Skeletal muscle tissue (tissue), 4 donors: ENCODE results near the gene CYTH2. TPM values are rescaled to one million over a fixed set of nuclear protein-coding genes. Genes with fewer than 3 reads are reported as not detected.

Source experiments
- H3K27ac ChIP-seq: one replicate; pipeline ENCODE4 v1.7.0; 2013; ENCODE audit warnings: mild to moderate bottlenecking, low read depth, low read length, inconsistent platforms
- H3K27me3 ChIP-seq, 3 donors: one replicate each; pipeline ENCODE4 v1.7.0; 2013; ENCODE audit warnings: low read length in 3 of 3; ENCODE audit not compliant: control insufficient read depth in 3 of 3, insufficient read depth in 3 of 3
- H3K36me3 ChIP-seq, 3 donors: one replicate each; pipeline ENCODE4 v1.7.0; 2013; ENCODE audit warnings: low read length in 3 of 3; ENCODE audit not compliant: control insufficient read depth in 3 of 3, insufficient read depth in 3 of 3
- H3K4me1 ChIP-seq, 3 donors: one replicate each; pipeline ENCODE4 v1.7.0; 2013; ENCODE audit warnings: low read length in 3 of 3, mild to moderate bottlenecking in 3 of 3; ENCODE audit not compliant: control insufficient read depth in 3 of 3, insufficient read depth in 3 of 3
- H3K4me3 ChIP-seq, 3 donors: one replicate each; pipeline ENCODE4 v1.7.0; 2013; ENCODE audit warnings: low read length in 3 of 3
- H3K9ac ChIP-seq, 3 donors: one replicate each; pipeline ENCODE4 v1.7.0; 2013; ENCODE audit warnings: low read length in 3 of 3, mild to moderate bottlenecking in 3 of 3, moderate library complexity in 2 of 3, low read depth in 1 of 3
- H3K9me3 ChIP-seq, 3 donors: one replicate each; pipeline ENCODE4 v1.7.0; 2013; ENCODE audit warnings: low read length in 3 of 3; ENCODE audit not compliant: control insufficient read depth in 3 of 3
- total RNA-seq: library from RNA; depleted of rRNA; stranded (reverse); fragments of >200 nt; gene quantifications from one replicate; pipeline ENCODE4 v1.2.3, GENCODE V29; 2014
- donor health status: Osteomylitis.

The CYTH2 gene
- total RNA-seq, 1 donor from 2014 or later, result 33.4 TPM

- H3K9me3 ChIP-seq, result no peaks in the 10 kb centered on the region
- peaks cover 0 to 2% (median under 1%) of the 10 kb centered on the region in 3 donors for H3K36me3 ChIP-seq
- no peak overlapping the region for H3K4me3 ChIP-seq
- no peak overlapping the region for H3K9ac ChIP-seq
- no peaks in the 10 kb centered on the region for H3K27me3 ChIP-seq
- peaks cover 8 to 12% (median 11%) of the 10 kb centered on the region in 3 donors for H3K4me1 ChIP-seq
- no peak overlapping the region for H3K27ac ChIP-seq
Measured at GRCh38 chr19:48465215-48465614, 4.0 kb upstream of the CYTH2 start.

GRCh38 chr19:48466561-48467325, 2.4 kb upstream of the CYTH2 start:
- H3K36me3 ChIP-seq, result peaks cover 14 to 15% (median 14%) of the 10 kb centered on the region in 3 donors
- no peak overlapping the region for H3K4me3 ChIP-seq
- no peaks in the 10 kb centered on the region for H3K9me3 ChIP-seq
- H3K4me1 ChIP-seq, result peaks cover 15 to 19% (median 17%) of the 10 kb centered on the region in 3 donors
- H3K27me3 ChIP-seq, result no peaks in the 10 kb centered on the region
- no peak overlapping the region for H3K27ac ChIP-seq
- no peak overlapping the region for H3K9ac ChIP-seq

GRCh38 chr19:48468772-48469288, 339 bp upstream of the CYTH2 start:
- Histone ChIP-seq H3K27ac (peak overlapping the region; percentile 96), H3K4me3 (peak overlapping the region; percentile 78 to 85 (median 80)), H3K9me3 (no peaks in the 10 kb centered on the region), H3K36me3 (peaks cover 30 to 35% (median 34%) of the 10 kb centered on the region in 3 donors), H3K4me1 (peaks cover 15 to 19% (median 17%) of the 10 kb centered on the region in 3 donors), H3K27me3 (no peaks in the 10 kb centered on the region), H3K9ac (peak overlapping the region; percentile 83 to 95 (median 91))

- H3K36me3 ChIP-seq, result peaks cover 43 to 48% (median 47%) of the 10 kb centered on the region in 3 donors
- peak overlapping the region; percentile 70 to 82 (median 78) for H3K4me3 ChIP-seq
- peak overlapping the region; percentile 68 to 91 (median 80) for H3K9ac ChIP-seq
- no peaks in the 10 kb centered on the region for H3K9me3 ChIP-seq
- H3K4me1 ChIP-seq, result peaks cover 15 to 19% (median 17%) of the 10 kb centered on the region in 3 donors
- peak overlapping the region; percentile 96 for H3K27ac ChIP-seq
- H3K27me3 ChIP-seq, result no peaks in the 10 kb centered on the region
Measured at GRCh38 chr19:48469934-48470680, 938 bp downstream of the CYTH2 start.

- peaks cover 15 to 19% (median 17%) of the 10 kb centered on the region in 3 donors for H3K4me1 ChIP-seq
- no peaks in the 10 kb centered on the region for H3K9me3 ChIP-seq
- H3K27me3 ChIP-seq, result no peaks in the 10 kb centered on the region
- peaks cover 50 to 55% (median 54%) of the 10 kb centered on the region in 3 donors for H3K36me3 ChIP-seq
- no peak overlapping the region for H3K4me3 ChIP-seq
- no peak overlapping the region for H3K9ac ChIP-seq
- no peak overlapping the region for H3K27ac ChIP-seq
Measured at GRCh38 chr19:48470856-48471255, 1.7 kb downstream of the CYTH2 start.

- Histone ChIP-seq H3K4me3 (no peak overlapping the region), H3K27ac (no peak overlapping the region), H3K9me3 (no peaks in the 10 kb centered on the region), H3K9ac (no peak overlapping the region), H3K27me3 (no peaks in the 10 kb centered on the region), H3K36me3 (peaks cover 55 to 62% (median 62%) of the 10 kb centered on the region in 3 donors), H3K4me1 (peaks cover 15 to 19% (median 17%) of the 10 kb centered on the region in 3 donors)
Measured at GRCh38 chr19:48471836-48472235, 2.7 kb downstream of the CYTH2 start.

GRCh38 chr19:48473161-48473966, 4.2 kb downstream of the CYTH2 start:
- peaks cover 12 to 16% (median 15%) of the 10 kb centered on the region in 3 donors for H3K4me1 ChIP-seq
- H3K27ac ChIP-seq, result no peak overlapping the region
- no peaks in the 10 kb centered on the region for H3K9me3 ChIP-seq
- H3K4me3 ChIP-seq, result no peak overlapping the region
- H3K36me3 ChIP-seq, result peaks cover 66 to 70% (median 68%) of the 10 kb centered on the region in 3 donors
- H3K27me3 ChIP-seq, result no peaks in the 10 kb centered on the region
- H3K9ac ChIP-seq, result no peak overlapping the region

- Histone ChIP-seq H3K27ac (no peak overlapping the region), H3K36me3 (peaks cover 66 to 71% (median 68%) of the 10 kb centered on the region in 3 donors), H3K9me3 (no peaks in the 10 kb centered on the region)
Measured at GRCh38 chr19:48474084-48474592, 5.0 kb downstream of the CYTH2 start.

GRCh38 chr19:48475369-48476068, 6.3 kb downstream of the CYTH2 start:
- no peak overlapping the region for H3K9ac ChIP-seq
- no peaks in the 10 kb centered on the region for H3K9me3 ChIP-seq
- no peak overlapping the region for H3K4me3 ChIP-seq
- H3K4me1 ChIP-seq, result peaks cover 4 to 10% (median 6%) of the 10 kb centered on the region in 3 donors
- peaks cover 68 to 69% (median 69%) of the 10 kb centered on the region in 3 donors for H3K36me3 ChIP-seq
- H3K27ac ChIP-seq, result no peak overlapping the region
- H3K27me3 ChIP-seq, result no peaks in the 10 kb centered on the region

More at GRCh38 chr19:48474084-48474592, 5.0 kb downstream of the CYTH2 start:
- Histone ChIP-seq H3K27me3 (no peaks in the 10 kb centered on the region), H3K4me3 (no peak overlapping the region), H3K4me1 (peaks cover 9 to 13% (median 12%) of the 10 kb centered on the region in 3 donors), H3K9ac (no peak overlapping the region)
